Endothelial cell of umbilical vein (primary cell): ENCODE data around the gene CLCN6. TPM values are rescaled to one million over a fixed set of nuclear protein-coding genes. Genes with fewer than 3 reads are reported as not detected.

Experiments
- BruUV-seq: library from RNA; stranded (reverse); fragments of 400-500 nt; replicated peaks from 2 replicates; lab custom pipeline; 2021; lab: Mats Ljungman, UMichigan
- CTCF ChIA-PET: fragments of 300-600, 350-600 bp; sonication (Branson Sonifier 250); formaldehyde crosslinking; loops from one replicate; lab custom pipeline; 2021; ENCODE audit warnings: antibody characterized with exemption, inconsistent platforms; lab: Charles Lee
- POLR2A ChIA-PET: fragments of 300-600, 350-600 bp; sonication (Branson Sonifier 250); formaldehyde crosslinking; loops from one replicate; lab custom pipeline; 2021; ENCODE audit warnings: antibody characterized with exemption, inconsistent platforms; lab: Charles Lee
- DNase-seq: peaks from one replicate; pipeline ENCODE4 v3.0.0-alpha.2; 2011; ENCODE audit warnings: low read depth, low spot score
- FAIRE-seq: peaks from 2 replicates; lab custom pipeline; 2011; peaks lifted over from hg19 to GRCh38; lab: Jason Lieb, UNC
- H2AFZ ChIP-seq: 2 replicates; pipeline ENCODE4 v1.6.0; 2012; ENCODE audit warnings: low read depth, low read length, control low read depth, inconsistent platforms
- H3K27ac ChIP-seq: 2 replicates; pipeline ENCODE4 v1.5.1; 2011; ENCODE audit warnings: low read depth, mild to moderate bottlenecking, control low read depth, low read length, moderate library complexity; ENCODE audit not compliant: insufficient read depth
- H3K27me3 ChIP-seq, 2 experiments: 2 replicates each; pipeline versions ENCODE4 v1.6.0 to v1.6.1; 2011; ENCODE audit warnings: low read length in 2 of 2, mixed read lengths in 1 of 2; ENCODE audit not compliant: control insufficient read depth in 2 of 2, insufficient read depth in 2 of 2
- H3K36me3 ChIP-seq, 2 experiments: 2 replicates in 1 of 2; 3 replicates in 1 of 2; pipeline ENCODE4 v1.5.1; 2011; ENCODE audit warnings: low read length in 2 of 2, mild to moderate bottlenecking in 1 of 2, moderate library complexity in 1 of 2; ENCODE audit not compliant: control insufficient read depth in 2 of 2, insufficient read depth in 2 of 2; ENCODE audit errors: extremely low read depth in 1 of 2
- H3K4me1 ChIP-seq: 3 replicates; pipeline ENCODE4 v1.5.1; 2011; ENCODE audit warnings: mild to moderate bottlenecking, low read length; ENCODE audit not compliant: control insufficient read depth, insufficient read depth; ENCODE audit errors: extremely low read depth
- H3K4me2 ChIP-seq: 2 replicates; pipeline ENCODE4 v1.6.1; 2011; ENCODE audit warnings: low read length, control low read depth, mixed read lengths; ENCODE audit not compliant: insufficient read depth
- H3K4me3 ChIP-seq, 3 experiments: fragments of 200-600 bp in 1 of 3; sonication (generic), shearing (Covaris generic) in 1 of 3; replicated peaks in 1 of 3; 2 replicates each; pipeline ENCODE4 v1.5.1; 2011 to 2016; ENCODE audit warnings: control low read depth in 3 of 3, low read length in 3 of 3, mild to moderate bottlenecking in 2 of 3, inconsistent platforms in 1 of 3, low read depth in 1 of 3, moderate library complexity in 1 of 3; ENCODE audit not compliant: insufficient read depth in 1 of 3
- H3K79me2 ChIP-seq: 2 replicates; pipeline ENCODE4 v1.6.0; 2012; ENCODE audit warnings: low read length, inconsistent platforms; ENCODE audit not compliant: control insufficient read depth, insufficient read depth
- H3K9ac ChIP-seq: replicated peaks from 2 replicates; pipeline ENCODE3; 2011; ENCODE audit warnings: low read length, control low read depth; ENCODE audit not compliant: insufficient read depth; ENCODE audit errors: extremely low read depth
- H3K9me1 ChIP-seq: replicated peaks from 3 replicates; pipeline ENCODE4 v1.6.0; 2011; ENCODE audit warnings: mild to moderate bottlenecking, low read length; ENCODE audit not compliant: control insufficient read depth, insufficient read depth; ENCODE audit errors: extremely low read depth
- H3K9me3 ChIP-seq: replicated peaks from 2 replicates; pipeline ENCODE4 v1.5.1; 2012; ENCODE audit warnings: low read length, inconsistent platforms; ENCODE audit not compliant: control insufficient read depth, insufficient read depth
- H4K20me1 ChIP-seq: replicated peaks from 2 replicates; pipeline ENCODE3; 2011; ENCODE audit warnings: mild to moderate bottlenecking, low read length; ENCODE audit not compliant: control insufficient read depth, insufficient read depth; ENCODE audit errors: extremely low read depth
- EZH2 ChIP-seq: IDR thresholded peaks from 2 replicates; pipeline ENCODE4 v1.6.1; 2012; ENCODE audit warnings: borderline replicate concordance, low read depth, mild to moderate bottlenecking, moderate library complexity, low read length, inconsistent platforms; ENCODE audit not compliant: severe bottlenecking
- FOS ChIP-seq: IDR thresholded peaks from 2 replicates; pipeline ENCODE4 v1.6.1; 2011; ENCODE audit warnings: mild to moderate bottlenecking, low read length, moderate library complexity, borderline replicate concordance; ENCODE audit not compliant: insufficient read depth
- GATA2 ChIP-seq: IDR thresholded peaks from 2 replicates; pipeline ENCODE4 v1.7.0; 2011; ENCODE audit warnings: low read depth, mild to moderate bottlenecking, moderate library complexity, mixed read lengths, low read length; ENCODE audit not compliant: insufficient read length, insufficient read depth
- JUN ChIP-seq: IDR thresholded peaks from 2 replicates; pipeline ENCODE4 v1.6.1; 2011; ENCODE audit warnings: borderline replicate concordance, low read depth; ENCODE audit not compliant: insufficient read length, insufficient read depth
- MYC ChIP-seq: IDR thresholded peaks from one replicate; pipeline ENCODE4 v1.6.1; 2011; ENCODE audit warnings: mild to moderate bottlenecking, low read depth, low read length
- POLR2A ChIP-seq: IDR thresholded peaks from 2 replicates; pipeline ENCODE4 v1.6.1; 2012; ENCODE audit warnings: low read depth, mild to moderate bottlenecking, control low read depth, low read length
- POLR2AphosphoS5 ChIP-seq: IDR thresholded peaks from 2 replicates; pipeline ENCODE4 v1.6.1; 2012; ENCODE audit warnings: low read depth, mild to moderate bottlenecking, control low read depth, low read length, moderate library complexity; ENCODE audit not compliant: insufficient read depth
- dilution Hi-C: fragments of 300-500 bp; cut with MboI; formaldehyde crosslinking; loops from one replicate; pipeline ENCODE4 v1.15.0; 2019; ENCODE audit warnings: low sequenced_read_pairs; ENCODE audit not compliant: extremely low pct_ligation_motif_present
- intact Hi-C: fragments of 100-400 bp; cut with micrococcal nuclease; formaldehyde crosslinking; loops from one replicate; pipeline ENCODE4 v1.10.0; 2022
- polyA plus RNA-seq, 4 experiments: library from polyadenylated mRNA; depleted of rRNA in 3 of 4; stranded (reverse) in 3 of 4; unstranded in 1 of 4; fragments of >200 nt; gene quantifications; 2 replicates each; pipeline versions ENCODE4 v1.2.1 to v1.2.3, GENCODE V29; 2011 to 2012; ENCODE audit warnings: missing spikeins in 1 of 4
- total RNA-seq: library from RNA; stranded (reverse); gene quantifications from 2 replicates; pipeline ENCODE4 v1.2.3, GENCODE V29; 2021
- TF ChIP-seq, protein P1 (sequence below), 2 donors: IDR thresholded peaks; 1 replicate in 1 of 2; 2 replicates in 1 of 2; pipeline ENCODE4 v1.5.1; 2011; ENCODE audit warnings: low read length in 2 of 2, mild to moderate bottlenecking in 2 of 2, moderate library complexity in 2 of 2, control low read depth in 1 of 2, inconsistent platforms in 1 of 2, low read depth in 1 of 2; ENCODE audit not compliant: insufficient read depth in 1 of 2; ENCODE audit errors: extremely low read depth in 1 of 2
- TF ChIP-seq, protein P2 (sequence below): IDR thresholded peaks from 2 replicates; pipeline ENCODE4 v1.6.1; 2011; ENCODE audit not compliant: insufficient read depth, insufficient read length

The CLCN6 gene
- total and polyA plus RNA-seq, 2 donors (not counting 3 experiments of a cell fraction or from before 2014, with no cell fraction given): 20.4 to 41.2 TPM

DNA sequence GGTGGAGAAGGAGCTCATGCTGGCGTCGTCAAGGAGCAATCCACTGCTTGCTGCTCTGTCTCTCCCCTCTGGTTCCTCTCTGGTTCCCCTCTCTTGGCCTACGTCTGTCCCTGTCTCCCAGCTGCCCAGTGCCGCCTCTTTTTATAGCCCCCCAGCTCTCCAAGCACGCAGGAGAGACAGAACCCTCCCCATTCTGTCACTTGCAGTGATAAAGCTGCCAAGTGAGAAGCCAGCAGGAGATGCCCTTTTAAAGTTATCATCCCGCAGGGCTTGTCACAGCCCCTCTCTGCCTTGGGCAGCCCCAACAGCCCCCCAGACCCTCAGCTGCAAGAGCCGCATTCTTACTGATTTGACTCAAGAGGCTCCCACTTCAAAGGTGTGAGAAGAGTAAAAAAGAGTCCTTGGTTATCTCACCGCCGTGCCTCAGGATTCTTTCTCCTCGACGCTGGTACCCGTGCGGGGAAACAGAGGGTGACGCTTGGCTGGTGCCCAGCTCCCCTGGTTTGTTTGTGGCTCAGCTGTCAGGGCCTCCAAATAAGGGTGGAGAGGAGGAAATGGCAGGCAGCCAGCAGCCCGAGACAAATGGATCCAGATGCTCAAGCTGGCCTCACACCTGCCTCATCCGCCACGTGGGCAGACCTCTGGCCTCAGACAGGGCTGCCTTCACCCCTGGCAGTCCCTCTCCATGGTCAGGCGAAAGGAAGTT lies 41.8 kb downstream of the CLCN6 start, which contains the start of gene NPPA:
Gene NPPA, minus strand, starts transcription at position 117 of the 706 bp plus-strand sequence. Its CDS starts 99 bp downstream, at position 18.
- Histone ChIP-seq H3K4me3 (no peak within 1 kb of the TSS), H3K27ac (no peak within 1 kb of the TSS), H3K36me3 (peaks cover 0 to 22% of the 10 kb centered on the region in 2 experiments), H3K4me1 (no peaks in the 10 kb centered on the region), H3K79me2 (no peaks in the 10 kb centered on the region), H3K9me1 (no peaks in the 10 kb centered on the region), H3K4me2 (no peak within 1 kb of the TSS), H4K20me1 (no peaks in the 10 kb centered on the region), H3K9me3 (no peaks in the 10 kb centered on the region), H3K9ac (no peak within 1 kb of the TSS), H2AFZ (no peak within 1 kb of the TSS), H3K27me3 (no peaks in the 10 kb centered on the region)
- FAIRE-seq (no peak), DNase-seq (no peak)
- ChIA-PET POLR2A (no interaction called here), CTCF (interaction anchor here (1.0 to 1.5 kb wide), 4 partner anchors 9 to 39 kb away, joined by 4 to 5 read pairs (median 4); partner anchors contain the start of gene NPPB)
- intact Hi-C loops (no loop called here), dilution Hi-C loops (no loop called here)
- no TSS peak for BruUV-seq
- TF ChIP-seq POLR2AphosphoS5 (no peak), FOS (no peak), JUN (no peak), EZH2 (no peak), GATA2 (no peak), POLR2A (no peak), MYC (no peak)
- TF ChIP-seq, protein P1, sequence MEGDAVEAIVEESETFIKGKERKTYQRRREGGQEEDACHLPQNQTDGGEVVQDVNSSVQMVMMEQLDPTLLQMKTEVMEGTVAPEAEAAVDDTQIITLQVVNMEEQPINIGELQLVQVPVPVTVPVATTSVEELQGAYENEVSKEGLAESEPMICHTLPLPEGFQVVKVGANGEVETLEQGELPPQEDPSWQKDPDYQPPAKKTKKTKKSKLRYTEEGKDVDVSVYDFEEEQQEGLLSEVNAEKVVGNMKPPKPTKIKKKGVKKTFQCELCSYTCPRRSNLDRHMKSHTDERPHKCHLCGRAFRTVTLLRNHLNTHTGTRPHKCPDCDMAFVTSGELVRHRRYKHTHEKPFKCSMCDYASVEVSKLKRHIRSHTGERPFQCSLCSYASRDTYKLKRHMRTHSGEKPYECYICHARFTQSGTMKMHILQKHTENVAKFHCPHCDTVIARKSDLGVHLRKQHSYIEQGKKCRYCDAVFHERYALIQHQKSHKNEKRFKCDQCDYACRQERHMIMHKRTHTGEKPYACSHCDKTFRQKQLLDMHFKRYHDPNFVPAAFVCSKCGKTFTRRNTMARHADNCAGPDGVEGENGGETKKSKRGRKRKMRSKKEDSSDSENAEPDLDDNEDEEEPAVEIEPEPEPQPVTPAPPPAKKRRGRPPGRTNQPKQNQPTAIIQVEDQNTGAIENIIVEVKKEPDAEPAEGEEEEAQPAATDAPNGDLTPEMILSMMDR (IDR thresholded peaks at IDR 0.05; ENCODE audit: extremely low read depth in 1 of 2, insufficient read depth in 1 of 2, low read depth in 1 of 2, low read length in 2 of 2): no peak
- TF ChIP-seq, protein P2, sequence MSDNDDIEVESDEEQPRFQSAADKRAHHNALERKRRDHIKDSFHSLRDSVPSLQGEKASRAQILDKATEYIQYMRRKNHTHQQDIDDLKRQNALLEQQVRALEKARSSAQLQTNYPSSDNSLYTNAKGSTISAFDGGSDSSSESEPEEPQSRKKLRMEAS: no peak
